Endothelial cell (in vitro differentiated cells): Measurements from ENCODE around the gene WNT9A. TPM values are rescaled to one million over a fixed set of nuclear protein-coding genes. Genes with fewer than 3 reads are reported as not detected.
A peak's percentile ranks its signal among the peaks of the same experiment; 100 is the strongest.

Source experiments
- DNase-seq: peaks from one replicate; pipeline ENCODE4 v3.0.0; 2021; ENCODE audit warnings: low spot score
- H3K27ac Mint-ChIP-seq: one replicate; pipeline ENCODE4 v1.8.0; 2021; ENCODE audit warnings: mixed read lengths, inconsistent platforms; ENCODE audit not compliant: unreplicated experiment
- H3K27me3 Mint-ChIP-seq: one replicate; pipeline ENCODE4 v1.8.0; 2021; ENCODE audit warnings: mild to moderate bottlenecking, moderate library complexity, mixed read lengths, inconsistent platforms; ENCODE audit not compliant: unreplicated experiment
- H3K36me3 Mint-ChIP-seq: one replicate; pipeline ENCODE4 v1.8.0; 2021; ENCODE audit warnings: mild to moderate bottlenecking, low read depth, mixed read lengths, inconsistent platforms; ENCODE audit not compliant: unreplicated experiment
- H3K4me1 Mint-ChIP-seq: one replicate; pipeline ENCODE4 v1.8.0; 2021; ENCODE audit warnings: mild to moderate bottlenecking, mixed read lengths, inconsistent platforms; ENCODE audit not compliant: unreplicated experiment
- H3K4me3 Mint-ChIP-seq: one replicate; pipeline ENCODE4 v1.8.0; 2021; ENCODE audit warnings: mild to moderate bottlenecking, mixed read lengths, inconsistent platforms; ENCODE audit not compliant: unreplicated experiment
- H3K9me3 Mint-ChIP-seq: one replicate; pipeline ENCODE4 v1.8.0; 2021; ENCODE audit warnings: mixed read lengths, inconsistent platforms; ENCODE audit not compliant: unreplicated experiment
- CTCF ChIP-seq: fragments of 200-600 bp; sonication (generic); IDR thresholded peaks from one replicate; pipeline ENCODE4 v1.5.0; 2021; ENCODE audit warnings: antibody characterized with exemption; ENCODE audit not compliant: unreplicated experiment
- total RNA-seq: library from RNA; stranded (reverse); fragmentation: NEBNext Ultra II Directional; extraction: Animal tissue kit (Norgen Biotek cat#: 25700); gene quantifications from one replicate; pipeline ENCODE4 v1.2.1, GENCODE V29; 2021; ENCODE audit not compliant: unreplicated experiment

The WNT9A gene
- total RNA-seq, 1 donor from 2014 or later = 1.0 TPM

GRCh38 chr1:227889863-227890405 lies 57.8 kb downstream of the WNT9A start:
- Mint-ChIP-seq H3K36me3 (no peaks in the 10 kb centered on the region), H3K4me1 (no peaks in the 10 kb centered on the region), H3K4me3 (no peak overlapping the region), H3K27me3 (peaks cover 7% of the 10 kb centered on the region), H3K27ac (peak overlapping the region; percentile 57), H3K9me3 (no peaks in the 10 kb centered on the region)
- no peak for TF ChIP-seq CTCF
- peak; percentile 3 for DNase-seq

GRCh38 chr1:227889047-227889862 lies 58.5 kb downstream of the WNT9A start:
- H3K36me3 Mint-ChIP-seq = no peaks in the 10 kb centered on the region
- DNase-seq = peak; percentile 12
- no peaks in the 10 kb centered on the region for H3K9me3 Mint-ChIP-seq
- no peak overlapping the region for H3K4me3 Mint-ChIP-seq
- H3K27me3 Mint-ChIP-seq = peaks cover 7% of the 10 kb centered on the region
- no peak for TF ChIP-seq CTCF
- H3K4me1 Mint-ChIP-seq = no peaks in the 10 kb centered on the region
- H3K27ac Mint-ChIP-seq = no peak overlapping the region

- no peaks in the 10 kb centered on the region for H3K36me3 Mint-ChIP-seq
- H3K4me1 Mint-ChIP-seq = no peaks in the 10 kb centered on the region
- H3K4me3 Mint-ChIP-seq = no peak overlapping the region
- no peak for TF ChIP-seq CTCF
- DNase-seq = no peak
- peaks cover 5% of the 10 kb centered on the region for H3K27me3 Mint-ChIP-seq
- H3K9me3 Mint-ChIP-seq = no peaks in the 10 kb centered on the region
- H3K27ac Mint-ChIP-seq = no peak overlapping the region
These were observed 59.2 kb downstream of the WNT9A start for GRCh38 chr1:227888404-227889046.

- no peak overlapping the region for H3K27ac Mint-ChIP-seq
- no peaks in the 10 kb centered on the region for H3K36me3 Mint-ChIP-seq
- peak; percentile 8 for DNase-seq
- H3K4me3 Mint-ChIP-seq = peak overlapping the region; percentile 77
- H3K4me1 Mint-ChIP-seq = no peaks in the 10 kb centered on the region
- peaks cover 5% of the 10 kb centered on the region for H3K27me3 Mint-ChIP-seq
- H3K9me3 Mint-ChIP-seq = no peaks in the 10 kb centered on the region
- no peak for TF ChIP-seq CTCF
These were observed 59.9 kb downstream of the WNT9A start for GRCh38 chr1:227887697-227888403.
